ENCODE results near the gene PLIN1. TPM values are rescaled to one million over a fixed set of nuclear protein-coding genes. Genes with fewer than 3 reads are reported as not detected.

Gene PLIN1
- total and polyA plus RNA-seq, 5 donors: 0.68 to 38.8 (median 2.4) TPM

DNA sequence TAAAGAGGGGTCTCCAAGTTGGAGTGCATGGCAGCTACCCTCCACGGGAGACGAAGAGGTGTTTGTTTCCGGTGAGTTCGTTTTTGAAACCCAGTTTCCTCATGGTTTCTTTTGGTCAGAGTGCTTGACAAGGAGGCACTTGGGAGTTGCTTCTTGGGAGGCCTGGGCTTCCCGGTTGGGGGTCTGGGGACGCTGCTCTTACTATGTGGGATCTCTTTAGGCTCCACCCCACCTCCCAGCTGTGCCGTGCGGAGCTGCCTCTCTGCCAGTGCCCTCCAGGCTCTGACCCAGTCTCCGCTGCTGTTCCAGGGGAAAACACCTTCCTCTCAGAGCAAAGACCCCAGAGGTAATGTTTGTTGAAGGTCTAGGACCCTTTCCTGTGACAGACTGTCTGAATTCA, 53.5 kb downstream of the PLIN1 start:
- no peak overlapping the region for H3K4me3 ChIP-seq (ENCODE audit: low read length)
- ATAC-seq: no peak
- H3K27me3 ChIP-seq (ENCODE audit: control insufficient read depth, insufficient read depth): no peaks in the 10 kb centered on the region
- no peak for DNase-seq
- no peaks in the 10 kb centered on the region for H3K4me1 ChIP-seq (ENCODE audit: control insufficient read depth, insufficient read depth, low read length)
- 90% methylated on average over 9 of the region's 9 CpGs for WGBS
- intact Hi-C loops (cut with DNase I): no loop called here
- no peaks in the 10 kb centered on the region for H3K9me3 ChIP-seq (ENCODE audit: control insufficient read depth, low read length)
- H3K27ac ChIP-seq (ENCODE audit: low read length): no peak overlapping the region

DNA sequence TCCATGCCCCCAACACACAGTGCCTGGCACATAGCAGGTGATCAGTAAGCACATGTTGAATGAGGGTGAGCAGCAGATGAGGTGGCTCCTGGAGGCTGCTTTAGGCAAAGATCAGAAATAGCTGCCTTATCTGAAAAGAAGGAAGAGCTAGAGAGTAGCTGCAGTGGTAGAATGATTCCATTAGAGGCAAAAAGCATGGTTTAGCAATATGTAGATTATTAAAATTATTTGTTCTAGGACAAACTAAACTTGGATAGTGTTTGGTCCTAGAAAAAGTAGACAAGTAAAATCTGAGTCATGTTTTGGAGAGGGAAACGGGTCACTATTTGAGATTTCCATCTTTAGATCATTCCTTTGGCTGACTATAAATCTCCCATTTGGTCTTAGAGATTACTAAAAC, 56.0 kb downstream of the PLIN1 start:
- intact Hi-C loops (cut with DNase I): no loop called here
- H3K4me1 ChIP-seq (ENCODE audit: control insufficient read depth, insufficient read depth, low read length): no peaks in the 10 kb centered on the region
- DNase-seq (no peak), ATAC-seq (no peak)
- no peak overlapping the region for H3K4me3 ChIP-seq (ENCODE audit: low read length)
- H3K27ac ChIP-seq (ENCODE audit: low read length): no peak overlapping the region
- WGBS: 67% methylated on average over 1 of the region's 1 CpG
- H3K9me3 ChIP-seq (ENCODE audit: control insufficient read depth, low read length): no peaks in the 10 kb centered on the region
- no peaks in the 10 kb centered on the region for H3K27me3 ChIP-seq (ENCODE audit: control insufficient read depth, insufficient read depth)

DNA sequence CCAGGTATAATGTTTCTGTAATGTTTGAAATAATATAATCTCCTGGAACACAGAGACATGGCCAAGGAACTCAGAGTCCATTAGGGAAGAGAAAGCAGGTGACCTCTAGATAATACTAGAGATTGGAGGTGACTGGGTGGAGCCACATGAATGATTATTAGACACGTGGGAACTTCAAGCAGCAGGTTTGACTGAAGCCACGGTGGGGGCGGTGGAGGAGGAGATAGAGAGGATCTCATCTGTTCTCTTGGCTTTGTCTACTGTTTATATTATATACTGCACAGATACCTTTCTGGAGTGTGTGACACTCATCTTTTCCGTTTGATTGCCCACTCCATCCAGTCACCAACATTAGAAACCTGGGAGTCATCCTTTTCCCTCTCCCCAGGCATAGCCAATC, 57.6 kb downstream of the PLIN1 start:
- DNase-seq (no peak), ATAC-seq (no peak)
- no peak overlapping the region for H3K27ac ChIP-seq (ENCODE audit: low read length)
- WGBS: 72% methylated on average over 4 of the region's 4 CpGs
- H3K27me3 ChIP-seq (ENCODE audit: control insufficient read depth, insufficient read depth): no peaks in the 10 kb centered on the region
- intact Hi-C loops (cut with DNase I): no loop called here
- no peaks in the 10 kb centered on the region for H3K4me1 ChIP-seq (ENCODE audit: control insufficient read depth, insufficient read depth, low read length)
- H3K4me3 ChIP-seq (ENCODE audit: low read length): no peak overlapping the region
- no peaks in the 10 kb centered on the region for H3K9me3 ChIP-seq (ENCODE audit: control insufficient read depth, low read length)

DNA sequence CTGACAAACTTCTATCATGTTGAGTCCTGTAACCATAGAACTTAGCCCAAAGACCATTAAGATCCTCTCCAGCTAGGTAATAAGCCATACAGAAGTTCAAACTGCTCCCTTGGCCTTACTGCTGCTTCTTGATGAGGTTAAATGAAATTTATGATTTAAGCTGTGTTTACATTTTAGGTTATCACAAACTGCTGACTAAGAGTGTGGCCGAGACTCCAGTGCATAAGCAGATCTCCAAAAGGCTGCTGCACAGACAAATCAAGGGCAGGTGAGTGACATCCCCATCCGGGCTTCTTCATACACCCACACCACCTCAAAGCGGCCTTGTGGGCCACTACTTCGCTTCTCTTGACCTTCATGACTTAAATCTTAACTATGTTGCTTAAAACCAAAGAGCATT, 62.9 kb downstream of the PLIN1 start:
- intact Hi-C loops (cut with DNase I): no loop called here
- Histone ChIP-seq H3K9me3 (ENCODE audit: control insufficient read depth, low read length) (no peaks in the 10 kb centered on the region), H3K4me1 (ENCODE audit: control insufficient read depth, insufficient read depth, low read length) (no peaks in the 10 kb centered on the region), H3K27me3 (ENCODE audit: control insufficient read depth, insufficient read depth) (no peaks in the 10 kb centered on the region), H3K4me3 (ENCODE audit: low read length) (no peak overlapping the region), H3K27ac (ENCODE audit: low read length) (no peak overlapping the region)
- ATAC-seq (no peak), DNase-seq (no peak)
- WGBS: 97% methylated on average over 4 of the region's 4 CpGs

DNA sequence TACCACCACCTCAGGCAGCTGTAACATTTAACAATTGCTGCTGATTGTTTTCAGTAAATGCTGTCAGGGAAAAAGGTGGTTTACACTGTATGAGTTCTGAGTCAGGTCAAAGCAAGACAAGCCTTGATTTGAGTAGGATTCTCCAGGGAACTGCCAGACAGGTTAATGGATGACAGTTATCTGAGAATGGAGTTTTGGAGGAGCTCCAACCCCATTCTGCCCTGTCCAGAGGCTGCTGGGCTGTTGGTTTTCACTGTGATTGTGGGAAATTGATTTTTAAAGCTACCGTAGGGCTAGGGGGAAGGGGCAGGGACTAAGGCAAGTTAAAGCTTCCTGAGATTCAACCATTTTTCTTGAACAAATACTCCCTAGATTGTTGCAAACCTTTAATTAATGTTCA, 64.0 kb downstream of the PLIN1 start:
- ATAC-seq (no peak), DNase-seq (no peak)
- no peak overlapping the region for H3K4me3 ChIP-seq (ENCODE audit: low read length)
- no peaks in the 10 kb centered on the region for H3K9me3 ChIP-seq (ENCODE audit: control insufficient read depth, low read length)
- 95% methylated on average over 1 of the region's 1 CpG for WGBS
- H3K4me1 ChIP-seq (ENCODE audit: control insufficient read depth, insufficient read depth, low read length): no peaks in the 10 kb centered on the region
- H3K27me3 ChIP-seq (ENCODE audit: control insufficient read depth, insufficient read depth): no peaks in the 10 kb centered on the region
- H3K27ac ChIP-seq (ENCODE audit: low read length): no peak overlapping the region
- intact Hi-C loops (cut with DNase I): no loop called here

Other genes with a start within 250 kb of the PLIN1 start
- under 1 TPM in 2 of 4 donors, not detected in 2; 0.24 to 0.76 TPM for gene RHCG, start 182.8 kb downstream of the PLIN1 start, total RNA-seq
- gene RHCG, start 182.8 kb downstream of the PLIN1 start, polyA plus RNA-seq: 0.93 TPM
- under 1 TPM in 3 of 4 donors, not detected in 1; 0.06 to 0.23 (median 0.18) TPM for gene TICRR, start 103.9 kb downstream of the PLIN1 start, total RNA-seq
- 0.09 TPM for gene TICRR, start 103.9 kb downstream of the PLIN1 start, polyA plus RNA-seq
- 1 to 10 TPM; 3.7 to 6.2 (median 5.5) TPM for gene KIF7, start 23.9 kb downstream of the PLIN1 start, total RNA-seq
- gene KIF7, start 23.9 kb downstream of the PLIN1 start, polyA plus RNA-seq: 4.4 TPM
- gene PEX11A, start 11.4 kb upstream of the PLIN1 start, total RNA-seq: 10 to 100 TPM in 1 of 4 donors, 1 to 10 TPM in 3; 8.8 to 10.3 (median 9.3) TPM
- 8.8 TPM for gene PEX11A, start 11.4 kb upstream of the PLIN1 start, polyA plus RNA-seq
- not detected for gene WDR93, start 11.4 kb upstream of the PLIN1 start, total RNA-seq
- gene WDR93, start 11.4 kb upstream of the PLIN1 start, polyA plus RNA-seq: 0.05 TPM
- 1 to 10 TPM; 3.4 to 8.3 (median 7.7) TPM for gene MESP1, start 71.9 kb upstream of the PLIN1 start, total RNA-seq
- 5.7 TPM for gene MESP1, start 71.9 kb upstream of the PLIN1 start, polyA plus RNA-seq
- gene MESP2, start 97.0 kb upstream of the PLIN1 start, total RNA-seq: under 1 TPM in 3 of 4 donors, not detected in 1; 0.29 to 0.34 (median 0.29) TPM
- gene MESP2, start 97.0 kb upstream of the PLIN1 start, polyA plus RNA-seq: 0.61 TPM
- 10 to 100 TPM in 3 of 4 donors, 1 to 10 TPM in 1; 8.9 to 16.3 (median 12.1) TPM for gene ANPEP, start 135.5 kb upstream of the PLIN1 start, total RNA-seq
- gene ANPEP, start 135.5 kb upstream of the PLIN1 start, polyA plus RNA-seq: 8.8 TPM
- 10 to 100 TPM; 38.5 to 42.6 (median 40.4) TPM for gene AP3S2, start 214.6 kb upstream of the PLIN1 start, total RNA-seq
- 28.8 TPM for gene AP3S2, start 214.6 kb upstream of the PLIN1 start, polyA plus RNA-seq
- 10 to 100 TPM; 12.3 to 16.0 (median 13.1) TPM for gene ARPIN, start 233.6 kb upstream of the PLIN1 start, total RNA-seq
- gene ARPIN, start 233.6 kb upstream of the PLIN1 start, polyA plus RNA-seq: 10.1 TPM